K562 (cell line): ENCODE measurements around the gene HDHD5. TPM values are rescaled to one million over a fixed set of nuclear protein-coding genes. Genes with fewer than 3 reads are reported as not detected.

Source experiments
- ATAC-seq: fragments of 200-7000 bp; cut with Tn5 transposase; 3 replicates; pipeline ENCODE4 v1.9.1; 2020; ENCODE audit warnings: moderate library complexity
- BruUV-seq: library from RNA; stranded (reverse); fragments of 400-500 nt; replicated peaks from 2 replicates; lab custom pipeline; 2021; lab: Mats Ljungman, UMichigan
- CTCF ChIA-PET: fragments of 300-600 bp; formaldehyde crosslinking; extraction: SDS; loops from one replicate; lab custom pipeline; 2021; ENCODE audit warnings: low intra/inter-chr PET ratio; lab: Yijun Ruan, JAX
- POLR2A ChIA-PET: fragments of 300-600, 350-650 bp; sonication (Branson Sonifier 250); formaldehyde crosslinking; extraction: SDS; loops from one replicate; lab custom pipeline; 2021; ENCODE audit warnings: antibody characterized with exemption, inconsistent platforms; lab: Yijun Ruan, JAX
- DNase-seq, 4 experiments: peaks; one replicate each; pipeline versions ENCODE4 v3.0.0 to v3.0.0-alpha.2; 2011 to 2018; ENCODE audit warnings: low spot score in 3 of 4, mixed read lengths in 3 of 4; ENCODE audit errors: extremely low read depth in 1 of 4
- FAIRE-seq: peaks from 2 replicates; lab custom pipeline; 2011; peaks lifted over from hg19 to GRCh38; lab: Jason Lieb, UNC
- H2AFZ ChIP-seq: 2 replicates; pipeline ENCODE4 v1.6.0; 2011; ENCODE audit warnings: low read depth, low read length, control low read depth, inconsistent platforms
- H3K27ac ChIP-seq: fragments of 200-600 bp; 3 replicates; pipeline ENCODE4 v1.8.0; 2011; ENCODE audit warnings: low read depth, mild to moderate bottlenecking, control low read depth, inconsistent platforms, low read length, moderate library complexity, mixed read lengths; ENCODE audit errors: extremely low read depth
- H3K27me3 ChIP-seq, 2 experiments: fragments of 300-600 bp in 1 of 2; 2 replicates in 1 of 2; 3 replicates in 1 of 2; pipeline versions ENCODE4 v1.6.0 to v1.8.0; 2011; ENCODE audit warnings: inconsistent platforms in 2 of 2, low read length in 2 of 2, mild to moderate bottlenecking in 1 of 2, mixed read lengths in 1 of 2, moderate library complexity in 1 of 2; ENCODE audit not compliant: control insufficient read depth in 2 of 2, insufficient read depth in 2 of 2
- H3K36me3 ChIP-seq: fragments of 300-600 bp; 3 replicates; pipeline ENCODE4 v1.8.0; 2011; ENCODE audit warnings: mild to moderate bottlenecking, low read length, inconsistent platforms; ENCODE audit not compliant: control insufficient read depth, insufficient read depth
- H3K4me1 ChIP-seq, 2 experiments: fragments of 200-600 bp in 1 of 2; replicated peaks in 1 of 2; 2 replicates in 1 of 2; 3 replicates in 1 of 2; pipeline versions ENCODE4 v1.5.1 to v1.8.0; 2011; ENCODE audit warnings: inconsistent platforms in 2 of 2, low read length in 2 of 2, mild to moderate bottlenecking in 1 of 2, mixed read lengths in 1 of 2, moderate library complexity in 1 of 2; ENCODE audit not compliant: control insufficient read depth in 2 of 2, insufficient read depth in 2 of 2
- H3K4me2 ChIP-seq: 2 replicates; pipeline ENCODE4 v1.6.1; 2011; ENCODE audit warnings: low read length, control low read depth, inconsistent platforms, mixed read lengths; ENCODE audit not compliant: insufficient read depth
- H3K4me3 ChIP-seq: fragments of 200-600 bp; sonication (generic), shearing (Covaris generic); 2 replicates; pipeline ENCODE4 v1.5.1; 2016; ENCODE audit warnings: control low read depth, inconsistent platforms
- H3K79me2 ChIP-seq: fragments of 200-600 bp; 3 replicates; pipeline ENCODE4 v1.8.0; 2011; ENCODE audit warnings: low read length, inconsistent platforms; ENCODE audit not compliant: control insufficient read depth, insufficient read depth
- H3K9ac ChIP-seq, 2 experiments: 2 replicates each; pipeline versions ENCODE4 v1.6.0 to v1.6.1; 2011; ENCODE audit warnings: low read depth in 2 of 2, low read length in 2 of 2, control low read depth in 1 of 2, inconsistent platforms in 1 of 2, mild to moderate bottlenecking in 1 of 2, mixed read lengths in 1 of 2; ENCODE audit not compliant: insufficient read depth in 1 of 2
- H3K9me1 ChIP-seq: one replicate; pipeline ENCODE4 v1.6.0; 2011; ENCODE audit warnings: inconsistent platforms, mild to moderate bottlenecking, low read length, moderate library complexity; ENCODE audit not compliant: control insufficient read depth, insufficient read depth
- H3K9me3 ChIP-seq: replicated peaks from 2 replicates; pipeline ENCODE4 v1.5.1; 2011; ENCODE audit warnings: low read depth, low read length, inconsistent platforms; ENCODE audit not compliant: control insufficient read depth, insufficient read depth
- H4K20me1 ChIP-seq: replicated peaks from 2 replicates; pipeline ENCODE4 v1.6.1; 2011; ENCODE audit warnings: low read length, inconsistent platforms, mixed read lengths; ENCODE audit not compliant: control insufficient read depth, insufficient read depth
- ARID1B ChIP-seq: fragments of 450-650 bp; IDR thresholded peaks from 2 replicates; pipeline ENCODE4 v1.6.1; 2016; ENCODE audit warnings: antibody characterized with exemption, mild to moderate bottlenecking, inconsistent platforms
- BRF1 ChIP-seq: IDR thresholded peaks from 3 replicates; pipeline ENCODE4 v1.6.1; 2011; ENCODE audit warnings: borderline replicate concordance, mild to moderate bottlenecking; ENCODE audit not compliant: insufficient read length; ENCODE audit errors: extremely low read depth
- CXXC5 ChIP-seq: fragments of 250-450 bp; sonication (Bioruptor Pico); IDR thresholded peaks from 2 replicates; pipeline ENCODE4 v1.8.0; 2022; ENCODE audit warnings: inconsistent platforms, mild to moderate bottlenecking, moderate library complexity
- ESRRA ChIP-seq: fragments of 450-650 bp; IDR thresholded peaks from 2 replicates; pipeline ENCODE4 v1.6.1; 2014; ENCODE audit warnings: low read depth, mild to moderate bottlenecking, moderate library complexity, borderline replicate concordance
- ESRRB ChIP-seq: fragments of 250-450 bp; sonication (Bioruptor Pico); IDR thresholded peaks from 2 replicates; pipeline ENCODE4 v1.5.0; 2020; ENCODE audit warnings: mild to moderate bottlenecking, moderate library complexity, borderline replicate concordance
- FOSL1 ChIP-seq: fragments of 200-800 bp; sonication (Bioruptor generic); conservative IDR thresholded peaks from 2 replicates; pipeline ENCODE4 v1.6.1; 2016; ENCODE audit warnings: missing genetic modification characterization, missing compliant biosample characterization
- FOXK1 ChIP-seq: sonication (generic); formaldehyde crosslinking; IDR thresholded peaks from 2 replicates; pipeline ENCODE4 v1.8.0; 2022; ENCODE audit warnings: missing genetic modification reagents, mild to moderate bottlenecking, borderline replicate concordance
- FUS ChIP-seq: fragments of 200-400 bp; formaldehyde crosslinking; optimal IDR thresholded peaks from 2 replicates; pipeline ENCODE3; 2017; ENCODE audit warnings: low read depth, low read length
- KAT8 ChIP-seq: fragments of 450-650 bp; IDR thresholded peaks from 2 replicates; pipeline ENCODE4 v1.6.1; 2016; ENCODE audit warnings: low read depth, mild to moderate bottlenecking
- MTA1 ChIP-seq: fragments of 450-650 bp; IDR thresholded peaks from 2 replicates; pipeline ENCODE4 v1.6.1; 2017; ENCODE audit warnings: borderline replicate concordance
- TFAM ChIP-seq: fragments of 250-450 bp; sonication (Bioruptor Pico); conservative IDR thresholded peaks from 2 replicates; pipeline ENCODE4 v1.5.0; 2021; ENCODE audit warnings: mild to moderate bottlenecking, moderate library complexity
- ZKSCAN8 ChIP-seq: fragments of 200-800 bp; sonication (Bioruptor generic); IDR thresholded peaks from 2 replicates; pipeline ENCODE4 v1.6.1; 2016; ENCODE audit warnings: missing genetic modification characterization, missing compliant biosample characterization
- ZNF668 ChIP-seq: fragments of 250-450 bp; sonication (Bioruptor Pico); IDR thresholded peaks from 2 replicates; pipeline ENCODE4 v1.8.0; 2022; ENCODE audit warnings: mild to moderate bottlenecking, inconsistent platforms
- WGBS: fragments of 100-300 bp; shearing (Covaris generic); methylation state at CpG from one replicate; pipeline ENCODE4 v1.1.6; 2016; ENCODE audit warnings: low coverage, mixed read lengths; ENCODE audit not compliant: insufficient coverage; ENCODE audit errors: missing lambda C conversion rate; 5-methylcytosine and 5-hydroxymethylcytosine counted together
- in situ Hi-C: fragments of 300-500 bp; cut with MboI; formaldehyde crosslinking; loops from 4 replicates; pipeline ENCODE4 v1.15.0; 2018; ENCODE audit warnings: inconsistent platforms, mixed read lengths
- intact Hi-C: fragments of 100-400 bp; cut with micrococcal nuclease; formaldehyde crosslinking; loops from 2 replicates; pipeline ENCODE4 v1.14.2; 2022
- polyA plus RNA-seq, 8 experiments: library from polyadenylated mRNA; depleted of rRNA in 4 of 8; stranded (reverse) in 5 of 8; unstranded in 3 of 8; fragments of >200 nt; fragmentation: Nextera tagmentation in 2 of 8; fragmentation: Illumina TruSeq in 1 of 8; extraction: Ambion mirVana in 2 of 8; extraction: Trizol in 1 of 8; gene quantifications; 2 replicates each; pipeline versions ENCODE4 v1.2.1 to v1.2.3, GENCODE V29; 2011 to 2014; ENCODE audit warnings: inconsistent platforms in 1 of 8, missing spikeins in 1 of 8
- total RNA-seq, 7 experiments: library from RNA; depleted of rRNA in 6 of 7; stranded (reverse); fragments of >200 nt in 6 of 7; fragmentation: Illumina TruSeq in 2 of 7; extraction: Trizol in 2 of 7; gene quantifications; 2 replicates each; pipeline versions ENCODE4 v1.2.1 to v1.2.3, GENCODE V29; 2011 to 2021; ENCODE audit warnings: low replicate concordance in 1 of 7
- TF ChIP-seq, protein P1 (sequence below): sonication (generic); formaldehyde crosslinking; IDR thresholded peaks from 2 replicates; pipeline ENCODE4 v1.8.0; 2022; ENCODE audit warnings: missing genetic modification reagents, mild to moderate bottlenecking, moderate library complexity, borderline replicate concordance
- TF ChIP-seq, protein P2 (sequence below): fragments of 450-650 bp; IDR thresholded peaks from 2 replicates; pipeline ENCODE4 v1.6.1; 2017; ENCODE audit warnings: antibody characterized with exemption, mild to moderate bottlenecking

The HDHD5 gene
- total and polyA plus RNA-seq, 9 of the 15 experiments (the other 6 are each of a cell fraction or from before 2014, with no cell fraction given): 1.6 to 36.6 (median 24.2) TPM

DNA sequence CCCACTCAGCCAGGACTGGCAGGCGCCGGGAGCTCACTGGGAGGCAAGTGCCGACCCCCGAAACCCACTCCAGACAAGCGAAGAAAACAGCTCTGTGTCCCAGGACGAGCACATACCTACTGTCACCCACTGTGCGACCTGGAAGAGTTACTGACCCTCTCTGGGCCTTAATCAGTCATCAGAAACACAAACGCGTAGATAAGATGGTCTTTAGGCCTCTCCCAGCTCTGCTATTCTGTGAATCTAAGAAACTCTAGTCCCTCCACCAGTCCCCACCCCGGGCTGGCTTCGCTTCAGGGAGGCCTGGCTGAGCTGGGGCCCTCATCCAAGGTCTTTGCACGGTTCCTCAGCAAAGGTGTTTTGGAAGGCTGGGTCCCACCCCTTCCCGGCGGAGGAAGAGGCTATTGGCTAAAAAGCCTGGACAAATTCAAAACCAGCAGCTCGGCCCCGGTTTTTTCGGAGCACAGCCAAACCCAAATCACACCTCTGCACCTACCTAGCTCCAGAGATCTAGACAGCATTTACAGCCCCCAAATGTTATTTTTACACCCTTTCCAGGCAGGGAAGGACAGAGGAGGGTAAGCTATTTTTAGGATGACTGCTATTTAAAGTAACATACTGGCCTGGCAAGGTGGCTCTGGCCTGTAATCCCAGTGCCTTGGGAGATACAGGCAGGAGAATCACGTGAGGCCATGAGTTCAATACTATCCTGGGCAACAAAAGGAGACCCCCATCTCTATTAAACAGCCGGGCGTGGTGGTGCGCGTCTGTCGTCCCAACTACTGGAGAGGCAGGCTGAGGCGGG is 13.2 kb upstream of the HDHD5 start:
- Histone ChIP-seq H3K36me3 (no peaks in the 10 kb centered on the region), H3K9me1 (no peaks in the 10 kb centered on the region), H3K4me1 (peaks cover 0 to 14% of the 10 kb centered on the region in 2 experiments; a peak in 4 of 5 replicates), H2AFZ (peak overlapping the region; percentile 96), H3K4me2 (peak overlapping the region; percentile 84), H4K20me1 (no peaks in the 10 kb centered on the region), H3K4me3 (peak overlapping the region; percentile 69), H3K27me3 (peaks cover 8 to 23% of the 10 kb centered on the region in 2 experiments; a peak in 4 of 5 replicates), H3K9me3 (no peaks in the 10 kb centered on the region), H3K9ac (peak overlapping the region; percentile 62 to 95; a peak in 3 of 4 replicates), H3K27ac (no peak overlapping the region; the same call in 2 of the 3 replicates), H3K79me2 (no peaks in the 10 kb centered on the region)
- FAIRE-seq: no peak
- in situ Hi-C loops: no loop called here
- WGBS: 57% methylated on average over 24 of the region's 24 CpGs
- CTCF ChIA-PET: interaction anchor here (0.5 to 2.1 kb wide), 7 partner anchors 72 to 351 kb away, joined by 3 to 11 read pairs (median 7); no protein-coding TSS in a partner anchor
- DNase-seq: no peak
- intact Hi-C loops: loop anchor here (5.0 kb wide), 2 partner anchors 50 to 255 kb away; partner anchors contain the start of gene TMEM121B
- no peak for ATAC-seq
- no TSS peak for BruUV-seq
- POLR2A ChIA-PET: interaction anchor here (0.6 to 1.5 kb wide), 14 partner anchors 9 to 599 kb away, joined by 3 to 10 read pairs (median 3); no protein-coding TSS in a partner anchor
- TF ChIP-seq FOXK1 (CRISPR knock-in tag) (no peak), MTA1 (no peak), ARID1B (no peak), KAT8 (no peak), ESRRB (no peak), BRF1 (no peak), CXXC5 (CRISPR knock-in tag) (no peak), TFAM (CRISPR knock-in tag) (no peak), ZKSCAN8 (no peak), ZNF668 (no peak), FOSL1 (tag) (no peak), FUS (no peak), ESRRA (no peak)
- TF ChIP-seq, protein P1, sequence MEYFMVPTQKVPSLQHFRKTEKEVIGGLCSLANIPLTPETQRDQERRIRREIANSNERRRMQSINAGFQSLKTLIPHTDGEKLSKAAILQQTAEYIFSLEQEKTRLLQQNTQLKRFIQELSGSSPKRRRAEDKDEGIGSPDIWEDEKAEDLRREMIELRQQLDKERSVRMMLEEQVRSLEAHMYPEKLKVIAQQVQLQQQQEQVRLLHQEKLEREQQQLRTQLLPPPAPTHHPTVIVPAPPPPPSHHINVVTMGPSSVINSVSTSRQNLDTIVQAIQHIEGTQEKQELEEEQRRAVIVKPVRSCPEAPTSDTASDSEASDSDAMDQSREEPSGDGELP (CRISPR knock-in tag): no peak
- TF ChIP-seq, protein P2, sequence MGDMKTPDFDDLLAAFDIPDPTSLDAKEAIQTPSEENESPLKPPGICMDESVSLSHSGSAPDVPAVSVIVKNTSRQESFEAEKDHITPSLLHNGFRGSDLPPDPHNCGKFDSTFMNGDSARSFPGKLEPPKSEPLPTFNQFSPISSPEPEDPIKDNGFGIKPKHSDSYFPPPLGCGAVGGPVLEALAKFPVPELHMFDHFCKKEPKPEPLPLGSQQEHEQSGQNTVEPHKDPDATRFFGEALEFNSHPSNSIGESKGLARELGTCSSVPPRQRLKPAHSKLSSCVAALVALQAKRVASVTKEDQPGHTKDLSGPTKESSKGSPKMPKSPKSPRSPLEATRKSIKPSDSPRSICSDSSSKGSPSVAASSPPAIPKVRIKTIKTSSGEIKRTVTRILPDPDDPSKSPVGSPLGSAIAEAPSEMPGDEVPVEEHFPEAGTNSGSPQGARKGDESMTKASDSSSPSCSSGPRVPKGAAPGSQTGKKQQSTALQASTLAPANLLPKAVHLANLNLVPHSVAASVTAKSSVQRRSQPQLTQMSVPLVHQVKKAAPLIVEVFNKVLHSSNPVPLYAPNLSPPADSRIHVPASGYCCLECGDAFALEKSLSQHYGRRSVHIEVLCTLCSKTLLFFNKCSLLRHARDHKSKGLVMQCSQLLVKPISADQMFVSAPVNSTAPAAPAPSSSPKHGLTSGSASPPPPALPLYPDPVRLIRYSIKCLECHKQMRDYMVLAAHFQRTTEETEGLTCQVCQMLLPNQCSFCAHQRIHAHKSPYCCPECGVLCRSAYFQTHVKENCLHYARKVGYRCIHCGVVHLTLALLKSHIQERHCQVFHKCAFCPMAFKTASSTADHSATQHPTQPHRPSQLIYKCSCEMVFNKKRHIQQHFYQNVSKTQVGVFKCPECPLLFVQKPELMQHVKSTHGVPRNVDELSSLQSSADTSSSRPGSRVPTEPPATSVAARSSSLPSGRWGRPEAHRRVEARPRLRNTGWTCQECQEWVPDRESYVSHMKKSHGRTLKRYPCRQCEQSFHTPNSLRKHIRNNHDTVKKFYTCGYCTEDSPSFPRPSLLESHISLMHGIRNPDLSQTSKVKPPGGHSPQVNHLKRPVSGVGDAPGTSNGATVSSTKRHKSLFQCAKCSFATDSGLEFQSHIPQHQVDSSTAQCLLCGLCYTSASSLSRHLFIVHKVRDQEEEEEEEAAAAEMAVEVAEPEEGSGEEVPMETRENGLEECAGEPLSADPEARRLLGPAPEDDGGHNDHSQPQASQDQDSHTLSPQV: no peak
